ENCODE data around the gene DDX1. TPM values are rescaled to one million over a fixed set of nuclear protein-coding genes. Genes with fewer than 3 reads are reported as not detected.

The DDX1 gene
- total and polyA plus RNA-seq, 2 donors (not counting 3 experiments of a cell fraction or from before 2014, with no cell fraction given) = 41.2 to 117 TPM

DNA sequence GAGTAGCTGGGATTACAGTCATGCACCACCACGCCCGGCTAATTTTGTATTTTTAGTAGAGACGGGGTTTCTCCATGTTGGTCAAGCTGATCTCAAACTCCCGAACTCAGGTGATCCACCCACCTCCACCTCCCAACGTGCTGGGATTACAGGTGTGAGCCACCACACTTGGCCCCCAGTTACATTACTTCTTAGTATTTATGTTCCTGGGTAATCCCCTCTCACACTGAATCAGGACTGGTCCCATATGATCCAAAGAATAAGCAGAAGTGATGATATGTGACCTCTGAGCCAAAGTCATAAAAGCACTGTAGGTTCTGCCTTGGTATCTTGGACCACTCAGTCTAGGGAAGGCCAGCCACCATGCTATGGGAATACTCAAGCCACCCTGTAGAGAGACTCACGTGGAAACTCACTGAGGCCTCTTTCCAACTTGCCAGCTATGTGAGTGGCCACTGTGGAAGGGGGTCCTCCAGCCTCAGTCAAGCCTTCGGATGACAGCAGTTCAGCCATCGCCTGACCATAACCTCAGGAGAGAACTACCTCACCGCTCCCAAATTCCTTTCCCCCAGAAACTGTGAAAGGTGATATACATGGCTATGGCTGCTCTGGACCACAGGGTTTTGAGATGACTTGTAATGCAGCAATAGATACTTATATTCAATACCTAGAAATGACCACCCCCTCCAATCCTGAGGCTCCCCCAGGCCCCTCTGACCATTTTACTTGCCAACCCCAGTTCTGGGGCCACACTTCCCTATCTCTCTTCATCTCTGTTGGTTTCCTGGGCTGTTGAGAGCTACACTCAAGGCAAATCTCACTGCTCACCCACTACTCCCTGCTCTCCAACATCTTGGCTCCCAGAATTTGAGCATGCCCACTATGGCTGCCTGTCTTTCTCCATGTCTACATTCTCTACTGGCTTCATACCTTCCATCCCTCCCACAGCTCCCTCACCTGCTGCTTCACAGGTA lies 80.5 kb downstream of the DDX1 start:
- no peaks in the 10 kb centered on the region for H3K9me3 ChIP-seq (replicated peaks; ENCODE audit: control insufficient read depth, insufficient read depth, low read length)
- FAIRE-seq = no peak
- H3K4me2 ChIP-seq (ENCODE audit: insufficient read depth, low read length) = no peak overlapping the region
- POLR2A ChIA-PET = no interaction called here
- H2AFZ ChIP-seq (ENCODE audit: low read depth, low read length) = no peak overlapping the region
- no TSS peak for BruUV-seq (replicated peaks)
- H3K9me1 ChIP-seq (replicated peaks; ENCODE audit: control insufficient read depth, extremely low read depth, insufficient read depth, low read length) = no peaks in the 10 kb centered on the region
- no peak overlapping the region for H3K4me3 ChIP-seq (replicated peaks in 1 of 3; ENCODE audit: insufficient read depth in 1 of 3, low read depth in 1 of 3, low read length in 3 of 3)
- CTCF ChIA-PET = interaction anchor here (1.6 kb wide), 1 partner anchor 148 kb away, joined by 3 read pairs; no protein-coding TSS in a partner anchor
- H3K9ac ChIP-seq (replicated peaks; ENCODE audit: extremely low read depth, insufficient read depth, low read length) = no peak overlapping the region
- H3K36me3 ChIP-seq (ENCODE audit: control insufficient read depth in 2 of 2, extremely low read depth in 1 of 2, insufficient read depth in 2 of 2, low read length in 2 of 2) = no peaks in the 10 kb centered on the region
- no peaks in the 10 kb centered on the region for H3K27me3 ChIP-seq (ENCODE audit: control insufficient read depth in 2 of 2, insufficient read depth in 2 of 2, low read length in 2 of 2)
- intact Hi-C loops (cut with micrococcal nuclease) (no loop called here), dilution Hi-C loops (cut with MboI; ENCODE audit: extremely low pct_ligation_motif_present, low sequenced_read_pairs) (no loop called here)
- H3K79me2 ChIP-seq (ENCODE audit: control insufficient read depth, insufficient read depth, low read length) = no peaks in the 10 kb centered on the region
- no peak for DNase-seq (ENCODE audit: low read depth, low spot score)
- no peak overlapping the region for H3K27ac ChIP-seq (ENCODE audit: insufficient read depth, low read depth, low read length)
- no peak for TF ChIP-seq POLR2A (IDR thresholded peaks at IDR 0.05; ENCODE audit: low read depth, low read length)
- no peak for TF ChIP-seq POLR2AphosphoS5 (IDR thresholded peaks at IDR 0.05; ENCODE audit: insufficient read depth, low read depth, low read length)
- no peak for TF ChIP-seq JUN (IDR thresholded peaks at IDR 0.05; ENCODE audit: borderline replicate concordance, insufficient read depth, insufficient read length, low read depth)
- TF ChIP-seq, protein P1, sequence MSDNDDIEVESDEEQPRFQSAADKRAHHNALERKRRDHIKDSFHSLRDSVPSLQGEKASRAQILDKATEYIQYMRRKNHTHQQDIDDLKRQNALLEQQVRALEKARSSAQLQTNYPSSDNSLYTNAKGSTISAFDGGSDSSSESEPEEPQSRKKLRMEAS (IDR thresholded peaks at IDR 0.05; ENCODE audit: insufficient read depth, insufficient read length) = no peak
- no peak for TF ChIP-seq GATA2 (IDR thresholded peaks at IDR 0.05; ENCODE audit: insufficient read depth, insufficient read length, low read depth, low read length)
- no peak for TF ChIP-seq MYC (IDR thresholded peaks at IDR 0.05; ENCODE audit: low read depth, low read length)
- TF ChIP-seq, protein P2, sequence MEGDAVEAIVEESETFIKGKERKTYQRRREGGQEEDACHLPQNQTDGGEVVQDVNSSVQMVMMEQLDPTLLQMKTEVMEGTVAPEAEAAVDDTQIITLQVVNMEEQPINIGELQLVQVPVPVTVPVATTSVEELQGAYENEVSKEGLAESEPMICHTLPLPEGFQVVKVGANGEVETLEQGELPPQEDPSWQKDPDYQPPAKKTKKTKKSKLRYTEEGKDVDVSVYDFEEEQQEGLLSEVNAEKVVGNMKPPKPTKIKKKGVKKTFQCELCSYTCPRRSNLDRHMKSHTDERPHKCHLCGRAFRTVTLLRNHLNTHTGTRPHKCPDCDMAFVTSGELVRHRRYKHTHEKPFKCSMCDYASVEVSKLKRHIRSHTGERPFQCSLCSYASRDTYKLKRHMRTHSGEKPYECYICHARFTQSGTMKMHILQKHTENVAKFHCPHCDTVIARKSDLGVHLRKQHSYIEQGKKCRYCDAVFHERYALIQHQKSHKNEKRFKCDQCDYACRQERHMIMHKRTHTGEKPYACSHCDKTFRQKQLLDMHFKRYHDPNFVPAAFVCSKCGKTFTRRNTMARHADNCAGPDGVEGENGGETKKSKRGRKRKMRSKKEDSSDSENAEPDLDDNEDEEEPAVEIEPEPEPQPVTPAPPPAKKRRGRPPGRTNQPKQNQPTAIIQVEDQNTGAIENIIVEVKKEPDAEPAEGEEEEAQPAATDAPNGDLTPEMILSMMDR (IDR thresholded peaks at IDR 0.05; ENCODE audit: extremely low read depth in 1 of 2, insufficient read depth in 1 of 2, low read depth in 1 of 2, low read length in 2 of 2) = no peak
- no peak for TF ChIP-seq EZH2 (IDR thresholded peaks at IDR 0.05; ENCODE audit: borderline replicate concordance, low read depth, low read length, severe bottlenecking)
- TF ChIP-seq FOS (IDR thresholded peaks at IDR 0.05; ENCODE audit: borderline replicate concordance, insufficient read depth, low read length) = no peak
- H4K20me1 ChIP-seq (replicated peaks; ENCODE audit: control insufficient read depth, extremely low read depth, insufficient read depth, low read length) = no peaks in the 10 kb centered on the region
- H3K4me1 ChIP-seq (ENCODE audit: control insufficient read depth, extremely low read depth, insufficient read depth, low read length) = peaks cover 23% of the 10 kb centered on the region

Measured in endothelial cell of umbilical vein (primary cell).